Measurements from ENCODE around the gene IGF1R.

GRCh38 chr15:98999233-98999632 is 350.9 kb downstream of the IGF1R start:
- TF ChIP-seq EZH2 (IDR thresholded peaks at IDR 0.05; ENCODE audit: low read depth, low read length, severe bottlenecking) (no peak), CTCF (IDR thresholded peaks at IDR 0.05; ENCODE audit: control extremely low read depth in 1 of 3, insufficient read depth in 1 of 3, low read depth in 1 of 3, low read length in 3 of 3) (no peak), POLR2A (IDR thresholded peaks at IDR 0.05; ENCODE audit: control extremely low read depth in 1 of 2, low read depth in 2 of 2, low read length in 2 of 2) (no peak), BACH1 (IDR thresholded peaks at IDR 0.05; ENCODE audit: low read length) (no peak), POLR2AphosphoS5 (IDR thresholded peaks at IDR 0.05; ENCODE audit: low read depth, low read length) (no peak), TAF1 (IDR thresholded peaks at IDR 0.05; ENCODE audit: low read depth, low read length) (no peak), HDAC6 (IDR thresholded peaks at IDR 0.05; ENCODE audit: low read depth, low read length) (no peak), SRF (IDR thresholded peaks at IDR 0.05; ENCODE audit: low read depth, low read length) (no peak)
